IMR-90 (cell line): Measurements from ENCODE around the gene PTPRK. TPM values are rescaled to one million over a fixed set of nuclear protein-coding genes. Genes with fewer than 3 reads are reported as not detected.
A peak's percentile ranks its signal among the peaks of the same experiment; 100 is the strongest.

Experiments
- ATAC-seq: fragments of 200-7000 bp; cut with Tn5 transposase; 2 replicates; pipeline ENCODE4 v1.9.1; 2020; ENCODE audit warnings: low read depth, mild to moderate bottlenecking, moderate library complexity
- BruUV-seq: library from RNA; stranded (reverse); fragments of 400-500 nt; replicated peaks from 2 replicates; lab custom pipeline; 2021; lab: Mats Ljungman, UMichigan
- CTCF ChIA-PET: fragments of 300-600 bp; formaldehyde crosslinking; extraction: SDS; loops from one replicate; lab custom pipeline; 2021; ENCODE audit warnings: antibody characterized with exemption; lab: Yijun Ruan, JAX
- POLR2A ChIA-PET: fragments of 300-600 bp; sonication (Branson Sonifier 250); formaldehyde crosslinking; loops from one replicate; lab custom pipeline; 2022; ENCODE audit warnings: antibody characterized with exemption; ENCODE audit not compliant: unreplicated experiment; lab: Charles Lee
- DNase-seq: peaks from one replicate; pipeline ENCODE4 v3.0.0; 2013
- H2AFZ ChIP-seq: replicated peaks from 2 replicates; pipeline ENCODE3; 2013; ENCODE audit warnings: low read length, mild to moderate bottlenecking; ENCODE audit not compliant: poor library complexity
- H2AK5ac ChIP-seq: 2 replicates; pipeline ENCODE4 v1.6.1; 2013; ENCODE audit warnings: low read depth, low read length, inconsistent platforms
- H2AK9ac ChIP-seq: replicated peaks from 2 replicates; pipeline ENCODE3; 2013; ENCODE audit warnings: mild to moderate bottlenecking, low read depth, low read length, moderate library complexity; ENCODE audit not compliant: poor library complexity
- H2BK120ac ChIP-seq: 2 replicates; pipeline ENCODE4 v1.6.1; 2013; ENCODE audit warnings: low read depth, low read length, inconsistent platforms
- H2BK15ac ChIP-seq: 3 replicates; pipeline ENCODE4 v1.6.1; 2013; ENCODE audit warnings: low read depth, low read length, inconsistent platforms
- H2BK20ac ChIP-seq: 2 replicates; pipeline ENCODE4 v1.6.1; 2013; ENCODE audit warnings: low read depth, mild to moderate bottlenecking, inconsistent platforms, low read length, moderate library complexity
- H2BK5ac ChIP-seq: 2 replicates; pipeline ENCODE4 v1.6.1; 2013; ENCODE audit warnings: mild to moderate bottlenecking, low read depth, low read length, inconsistent platforms; ENCODE audit not compliant: poor library complexity, severe bottlenecking
- H3K14ac ChIP-seq: replicated peaks from 2 replicates; pipeline ENCODE4 v1.6.1; 2013; ENCODE audit warnings: low read depth, low read length, inconsistent platforms
- H3K18ac ChIP-seq: 2 replicates; pipeline ENCODE4 v1.6.1; 2013; ENCODE audit warnings: low read depth, low read length, control low read depth
- H3K23ac ChIP-seq: 2 replicates; pipeline ENCODE4 v1.6.1; 2013; ENCODE audit warnings: low read depth, low read length, inconsistent platforms
- H3K27ac ChIP-seq: 2 replicates; pipeline ENCODE4 v1.5.1; 2013; ENCODE audit warnings: mild to moderate bottlenecking, control low read depth, low read length; ENCODE audit not compliant: insufficient read depth
- H3K27me3 ChIP-seq: 2 replicates; pipeline ENCODE4 v1.6.1; 2013; ENCODE audit warnings: low read length; ENCODE audit not compliant: control insufficient read depth, insufficient read depth
- H3K36me3 ChIP-seq: 2 replicates; pipeline ENCODE4 v1.6.1; 2013; ENCODE audit warnings: low read length, mixed read lengths; ENCODE audit not compliant: control insufficient read depth, insufficient read depth
- H3K4ac ChIP-seq: 2 replicates; pipeline ENCODE4 v1.6.1; 2013; ENCODE audit warnings: low read depth, low read length, inconsistent platforms
- H3K4me1 ChIP-seq: 2 replicates; pipeline ENCODE4 v1.6.1; 2013; ENCODE audit warnings: low read length, mixed read lengths; ENCODE audit not compliant: control insufficient read depth, insufficient read depth
- H3K4me2 ChIP-seq: 2 replicates; pipeline ENCODE4 v1.6.1; 2013; ENCODE audit warnings: low read depth, mild to moderate bottlenecking, control low read depth, low read length, moderate library complexity
- H3K4me3 ChIP-seq: 2 replicates; pipeline ENCODE4 v1.5.1; 2013; ENCODE audit warnings: low read depth, mild to moderate bottlenecking, control low read depth, low read length, moderate library complexity; ENCODE audit not compliant: insufficient read depth
- H3K56ac ChIP-seq: 2 replicates; pipeline ENCODE4 v1.6.1; 2013; ENCODE audit warnings: low read length, inconsistent platforms; ENCODE audit not compliant: insufficient read depth; ENCODE audit errors: extremely low read depth
- H3K79me1 ChIP-seq, 2 experiments: 2 replicates each; pipeline ENCODE4 v1.6.1; 2013; ENCODE audit warnings: low read length in 2 of 2, inconsistent platforms in 1 of 2, low read depth in 1 of 2
- H3K9ac ChIP-seq: 2 replicates; pipeline ENCODE4 v1.6.1; 2013; ENCODE audit warnings: low read depth, low read length, control low read depth
- H3K9me1 ChIP-seq: 2 replicates; pipeline ENCODE4 v1.6.1; 2013; ENCODE audit warnings: low read length, inconsistent platforms; ENCODE audit not compliant: insufficient read depth
- H3K9me3 ChIP-seq: 2 replicates; pipeline ENCODE4 v1.6.1; 2013; ENCODE audit warnings: low read length; ENCODE audit not compliant: control insufficient read depth, insufficient read depth
- H4K20me1 ChIP-seq: 2 replicates; pipeline ENCODE4 v1.6.1; 2013; ENCODE audit warnings: low read length, inconsistent platforms; ENCODE audit not compliant: insufficient read depth
- H4K5ac ChIP-seq: 2 replicates; pipeline ENCODE4 v1.6.1; 2013; ENCODE audit warnings: mild to moderate bottlenecking, low read depth, low read length, control low read depth
- H4K8ac ChIP-seq, 2 experiments: 2 replicates each; pipeline ENCODE4 v1.6.1; 2013; ENCODE audit warnings: low read depth in 2 of 2, low read length in 2 of 2, control low read depth in 1 of 2, inconsistent platforms in 1 of 2
- H4K91ac ChIP-seq: 2 replicates; pipeline ENCODE4 v1.6.1; 2013; ENCODE audit warnings: low read depth, low read length, inconsistent platforms; ENCODE audit not compliant: insufficient read depth
- BHLHE40 ChIP-seq: fragments of 150-350 bp; IDR thresholded peaks from 2 replicates; pipeline ENCODE4 v1.6.1; 2016; ENCODE audit warnings: mild to moderate bottlenecking, low read depth, low read length
- CEBPB ChIP-seq: IDR thresholded peaks from 2 replicates; pipeline ENCODE4 v1.6.1; 2012; ENCODE audit warnings: low read depth, low read length, improper control_type of control experiment
- CHD1 ChIP-seq: IDR thresholded peaks from 2 replicates; pipeline ENCODE4 v1.6.1; 2012; ENCODE audit warnings: low read depth, low read length, improper control_type of control experiment
- ELK1 ChIP-seq: fragments of 150-350 bp; IDR thresholded peaks from 2 replicates; pipeline ENCODE4 v1.6.1; 2016; ENCODE audit warnings: low read depth, mild to moderate bottlenecking, low read length, moderate library complexity, borderline replicate concordance
- NFE2L2 ChIP-seq: fragments of 150-350 bp; IDR thresholded peaks from 2 replicates; pipeline ENCODE4 v1.6.1; 2016; ENCODE audit warnings: low read depth, mild to moderate bottlenecking, low read length
- POLR2A ChIP-seq: IDR thresholded peaks from 2 replicates; pipeline ENCODE4 v1.6.1; 2012; ENCODE audit warnings: mild to moderate bottlenecking, low read depth, low read length
- RAD21 ChIP-seq: IDR thresholded peaks from 2 replicates; pipeline ENCODE4 v1.6.1; 2012; ENCODE audit warnings: low read length, improper control_type of control experiment
- RCOR1 ChIP-seq: IDR thresholded peaks from 2 replicates; pipeline ENCODE4 v1.6.1; 2012; ENCODE audit warnings: mild to moderate bottlenecking, low read length, improper control_type of control experiment; ENCODE audit not compliant: insufficient replicate concordance
- SMC3 ChIP-seq: fragments of 150-350 bp; IDR thresholded peaks from 2 replicates; pipeline ENCODE4 v1.6.1; 2016; ENCODE audit warnings: low read depth, mild to moderate bottlenecking, antibody characterized with exemption, low read length, moderate library complexity
- USF2 ChIP-seq: fragments of 150-350 bp; IDR thresholded peaks from 2 replicates; pipeline ENCODE4 v1.6.1; 2017; ENCODE audit warnings: mild to moderate bottlenecking, antibody characterized with exemption, low read length, low read depth
- WGBS, 2 experiments: methylation state at CpG; one replicate each; pipeline versions ENCODE4 v1.1.5 to v1.1.7; 2013; ENCODE audit warnings: missing lambda C conversion rate in 2 of 2; ENCODE audit not compliant: insufficient read length in 1 of 2; ENCODE audit errors: extremely low coverage in 2 of 2; 5-methylcytosine and 5-hydroxymethylcytosine counted together
- dilution Hi-C: fragments of 300-500 bp; cut with HindIII; formaldehyde crosslinking; loops from one replicate; pipeline ENCODE4 v1.14.3; 2018; ENCODE audit warnings: low sequenced_read_pairs; ENCODE audit not compliant: unreplicated experiment
- in situ Hi-C: fragments of 300-500 bp; cut with MboI; formaldehyde crosslinking; loops from 3 replicates; pipeline ENCODE4 v1.14.3; 2019; ENCODE audit warnings: low sequenced_read_pairs, inconsistent platforms, mixed read lengths
- intact Hi-C: fragments of 100-400 bp; cut with micrococcal nuclease; formaldehyde crosslinking; loops from 2 replicates; pipeline ENCODE4 v1.10.0; 2022
- polyA plus RNA-seq, 3 experiments: library from polyadenylated mRNA; depleted of rRNA; stranded (reverse); fragments of >200 nt; gene quantifications; 2 replicates each; pipeline ENCODE4 v1.2.3, GENCODE V29; 2012; ENCODE audit warnings: low replicate concordance in 1 of 3
- total RNA-seq: library from RNA; depleted of rRNA; stranded (reverse); fragments of >200 nt; gene quantifications from 2 replicates; pipeline ENCODE4 v1.2.3, GENCODE V29; 2012

PTPRK gene
- total and polyA plus RNA-seq, 2 of the 4 experiments (the other 2 are of a cell fraction): 18.0 to 80.8 TPM

GRCh38 chr6:128079021-128079420 lies 441.4 kb downstream of the PTPRK start:
- DNase-seq: peak; percentile 44
- H2AK9ac ChIP-seq: no peak overlapping the region
- H3K4me3 ChIP-seq: no peak overlapping the region
- POLR2A ChIA-PET: no interaction called here
- WGBS, 2 experiments: no CpG with 5 or more reads among the region's 4 CpGs
- H3K23ac ChIP-seq: no peak overlapping the region
- no peak overlapping the region for H2BK20ac ChIP-seq
- H3K4me2 ChIP-seq: no peak overlapping the region
- H2AK5ac ChIP-seq: no peak overlapping the region
- H2BK120ac ChIP-seq: no peak overlapping the region
- no peak overlapping the region for H4K91ac ChIP-seq
- H3K9me3 ChIP-seq: no peaks in the 10 kb centered on the region
- no peaks in the 10 kb centered on the region for H3K27me3 ChIP-seq
- no peak overlapping the region for H2AFZ ChIP-seq
- TF ChIP-seq RAD21 (no peak), USF2 (no peak), ELK1 (no peak), NFE2L2 (no peak), CEBPB (no peak), RCOR1 (no peak), SMC3 (no peak), CHD1 (no peak), BHLHE40 (no peak), POLR2A (no peak)
- H3K9ac ChIP-seq: no peak overlapping the region
- no peak overlapping the region for H3K18ac ChIP-seq
- no peak overlapping the region for H4K5ac ChIP-seq
- ATAC-seq: no peak
- CTCF ChIA-PET: interaction anchor here (1.2 kb wide), 1 partner anchor 18 kb away, joined by 3 read pairs; no protein-coding TSS in a partner anchor
- H3K27ac ChIP-seq: no peak overlapping the region
- H3K79me1 ChIP-seq: 0 out of 4 replicates have a peak, but pooled peaks cover 0 to 3% of the 10 kb centered on the region in 2 experiments
- in situ Hi-C loops: no loop called here
- no peak overlapping the region for H4K8ac ChIP-seq
- no peak overlapping the region for H2BK5ac ChIP-seq
- no peak overlapping the region for H2BK15ac ChIP-seq
- H4K20me1 ChIP-seq: no peaks in the 10 kb centered on the region
- intact Hi-C loops: loop anchor here (10.0 kb wide), 1 partner anchor 436 kb away; no protein-coding TSS in a partner anchor
- peaks cover 6% of the 10 kb centered on the region for H3K9me1 ChIP-seq
- H3K14ac ChIP-seq: no peak overlapping the region; the same call in 1 of the 2 replicates
- H3K36me3 ChIP-seq: peaks cover 7% of the 10 kb centered on the region
- dilution Hi-C loops: no loop called here
- no peak overlapping the region for H3K56ac ChIP-seq
- no peak overlapping the region for H3K4ac ChIP-seq
- no peaks in the 10 kb centered on the region for H3K4me1 ChIP-seq
- no TSS peak for BruUV-seq
